Transverse colon (tissue), 3 donors: Measurements from ENCODE around the gene ARHGAP22.

Experiments
- EP300 ChIP-seq: sonication (generic); formaldehyde crosslinking; IDR thresholded peaks from one replicate; pipeline ENCODE4 v1.6.1; 2017; ENCODE audit warnings: antibody characterized with exemption, low read depth
- POLR2A ChIP-seq: fragments of 450-650 bp; IDR thresholded peaks from one replicate; pipeline ENCODE4 v1.6.1; 2016; ENCODE audit warnings: antibody characterized with exemption, mild to moderate bottlenecking, moderate library complexity
- TF ChIP-seq, protein P1 (sequence below), 5 experiments: fragments of 200-600 bp in 3 of 5; fragments of 450-650 bp in 2 of 5; sonication (generic) in 3 of 5; IDR thresholded peaks; 1 replicate in 2 of 5; 2 replicates in 3 of 5; pipeline ENCODE4 v1.5.1; 2016 to 2017; ENCODE audit warnings: antibody characterized with exemption in 5 of 5, inconsistent platforms in 3 of 5, mild to moderate bottlenecking in 2 of 5, moderate library complexity in 1 of 5

DNA sequence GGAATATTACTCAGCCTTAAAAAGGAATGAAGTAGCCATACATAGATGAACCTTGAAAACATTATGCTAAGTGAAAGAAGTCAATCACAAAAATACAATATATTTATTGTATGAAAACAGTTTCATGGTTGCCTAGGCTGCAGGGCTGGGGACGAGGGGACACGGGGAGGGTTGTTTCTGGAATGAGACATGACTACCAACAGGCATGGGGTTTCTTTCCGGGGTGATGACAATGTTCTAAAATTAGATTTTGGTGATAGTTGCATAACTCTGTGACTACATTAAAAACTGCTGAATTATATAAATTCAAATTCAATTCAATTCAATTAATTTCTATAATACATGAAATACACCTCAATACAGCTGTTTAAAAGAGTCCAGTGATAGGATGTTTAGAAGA lies 88.0 kb downstream of the ARHGAP22 start:
- TF ChIP-seq, protein P1, sequence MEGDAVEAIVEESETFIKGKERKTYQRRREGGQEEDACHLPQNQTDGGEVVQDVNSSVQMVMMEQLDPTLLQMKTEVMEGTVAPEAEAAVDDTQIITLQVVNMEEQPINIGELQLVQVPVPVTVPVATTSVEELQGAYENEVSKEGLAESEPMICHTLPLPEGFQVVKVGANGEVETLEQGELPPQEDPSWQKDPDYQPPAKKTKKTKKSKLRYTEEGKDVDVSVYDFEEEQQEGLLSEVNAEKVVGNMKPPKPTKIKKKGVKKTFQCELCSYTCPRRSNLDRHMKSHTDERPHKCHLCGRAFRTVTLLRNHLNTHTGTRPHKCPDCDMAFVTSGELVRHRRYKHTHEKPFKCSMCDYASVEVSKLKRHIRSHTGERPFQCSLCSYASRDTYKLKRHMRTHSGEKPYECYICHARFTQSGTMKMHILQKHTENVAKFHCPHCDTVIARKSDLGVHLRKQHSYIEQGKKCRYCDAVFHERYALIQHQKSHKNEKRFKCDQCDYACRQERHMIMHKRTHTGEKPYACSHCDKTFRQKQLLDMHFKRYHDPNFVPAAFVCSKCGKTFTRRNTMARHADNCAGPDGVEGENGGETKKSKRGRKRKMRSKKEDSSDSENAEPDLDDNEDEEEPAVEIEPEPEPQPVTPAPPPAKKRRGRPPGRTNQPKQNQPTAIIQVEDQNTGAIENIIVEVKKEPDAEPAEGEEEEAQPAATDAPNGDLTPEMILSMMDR (IDR thresholded peaks at IDR 0.05), result no peak
- TF ChIP-seq POLR2A (no peak), EP300 (no peak)
